Activated B cell treated with CpG ODN at 0.5 μM for 24 hours (primary cell): ENCODE data around the gene LDB3. TPM values are rescaled to one million over a fixed set of nuclear protein-coding genes. Genes with fewer than 3 reads are reported as not detected.

Source experiments
- ATAC-seq: fragments of 200-7000 bp; cut with Tn5 transposase; one replicate; pipeline ENCODE4 v1.10.0; 2021; ENCODE audit warnings: low read depth, mild to moderate bottlenecking, moderate library complexity
- CTCF ChIA-PET: fragments of 350-600 bp; sonication (Branson Sonifier 250); formaldehyde crosslinking; loops from one replicate; lab custom pipeline; 2021; ENCODE audit warnings: antibody characterized with exemption; lab: Charles Lee
- POLR2A ChIA-PET: fragments of 350-600 bp; sonication (Branson Sonifier 250); formaldehyde crosslinking; loops from one replicate; lab custom pipeline; 2021; ENCODE audit warnings: antibody characterized with exemption; lab: Charles Lee
- DNase-seq: peaks from one replicate; pipeline ENCODE4 v3.0.0; 2022
- H3K27ac Mint-ChIP-seq: one replicate; pipeline ENCODE4 v1.8.0; 2020; ENCODE audit warnings: mixed read lengths
- H3K27me3 Mint-ChIP-seq: one replicate; pipeline ENCODE4 v1.8.0; 2021; ENCODE audit warnings: mixed read lengths
- H3K36me3 Mint-ChIP-seq: one replicate; pipeline ENCODE4 v1.8.0; 2021; ENCODE audit warnings: low read depth, mixed read lengths
- H3K4me1 Mint-ChIP-seq: one replicate; pipeline ENCODE4 v1.8.0; 2021; ENCODE audit warnings: mixed read lengths
- H3K4me3 Mint-ChIP-seq: one replicate; pipeline ENCODE4 v1.8.0; 2020; ENCODE audit warnings: mild to moderate bottlenecking, mixed read lengths
- H3K9me3 Mint-ChIP-seq: one replicate; pipeline ENCODE4 v1.8.0; 2020; ENCODE audit warnings: mixed read lengths
- intact Hi-C: fragments of 100-400 bp; cut with micrococcal nuclease; formaldehyde crosslinking; loops from one replicate; pipeline ENCODE4 v1.15.1; 2024
- total RNA-seq: library from RNA; stranded (reverse); gene quantifications from 2 replicates; pipeline ENCODE4 v1.2.3, GENCODE V29; 2022
- TF ChIP-seq, protein P1 (sequence below): fragments of 200-600 bp; IDR thresholded peaks from one replicate; pipeline ENCODE4 v1.8.0; 2022; ENCODE audit warnings: antibody characterized with exemption, mild to moderate bottlenecking

Gene LDB3
- total RNA-seq, 1 donor from 2014 or later: not detected

- peaks cover 2% of the 10 kb centered on the region for H3K4me1 Mint-ChIP-seq
- intact Hi-C loops: loop anchor here (5.0 kb wide), 1 partner anchor 290 kb away; no protein-coding TSS in a partner anchor
- H3K27ac Mint-ChIP-seq: no peak overlapping the region
- TF ChIP-seq, protein P1, sequence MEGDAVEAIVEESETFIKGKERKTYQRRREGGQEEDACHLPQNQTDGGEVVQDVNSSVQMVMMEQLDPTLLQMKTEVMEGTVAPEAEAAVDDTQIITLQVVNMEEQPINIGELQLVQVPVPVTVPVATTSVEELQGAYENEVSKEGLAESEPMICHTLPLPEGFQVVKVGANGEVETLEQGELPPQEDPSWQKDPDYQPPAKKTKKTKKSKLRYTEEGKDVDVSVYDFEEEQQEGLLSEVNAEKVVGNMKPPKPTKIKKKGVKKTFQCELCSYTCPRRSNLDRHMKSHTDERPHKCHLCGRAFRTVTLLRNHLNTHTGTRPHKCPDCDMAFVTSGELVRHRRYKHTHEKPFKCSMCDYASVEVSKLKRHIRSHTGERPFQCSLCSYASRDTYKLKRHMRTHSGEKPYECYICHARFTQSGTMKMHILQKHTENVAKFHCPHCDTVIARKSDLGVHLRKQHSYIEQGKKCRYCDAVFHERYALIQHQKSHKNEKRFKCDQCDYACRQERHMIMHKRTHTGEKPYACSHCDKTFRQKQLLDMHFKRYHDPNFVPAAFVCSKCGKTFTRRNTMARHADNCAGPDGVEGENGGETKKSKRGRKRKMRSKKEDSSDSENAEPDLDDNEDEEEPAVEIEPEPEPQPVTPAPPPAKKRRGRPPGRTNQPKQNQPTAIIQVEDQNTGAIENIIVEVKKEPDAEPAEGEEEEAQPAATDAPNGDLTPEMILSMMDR: no peak
- DNase-seq (no peak), ATAC-seq (no peak)
- H3K9me3 Mint-ChIP-seq: no peaks in the 10 kb centered on the region
- H3K4me3 Mint-ChIP-seq: no peak overlapping the region
- no peaks in the 10 kb centered on the region for H3K27me3 Mint-ChIP-seq
- CTCF ChIA-PET: interaction anchor here (0.8 to 2.8 kb wide), 3 partner anchors 197 to 207 kb away, joined by 3 to 31 read pairs (median 5); no protein-coding TSS in a partner anchor
- H3K36me3 Mint-ChIP-seq: no peaks in the 10 kb centered on the region
- POLR2A ChIA-PET: no interaction called here
These were observed 23.8 kb downstream of the LDB3 start for GRCh38 chr10:86692023-86692514.

DNA sequence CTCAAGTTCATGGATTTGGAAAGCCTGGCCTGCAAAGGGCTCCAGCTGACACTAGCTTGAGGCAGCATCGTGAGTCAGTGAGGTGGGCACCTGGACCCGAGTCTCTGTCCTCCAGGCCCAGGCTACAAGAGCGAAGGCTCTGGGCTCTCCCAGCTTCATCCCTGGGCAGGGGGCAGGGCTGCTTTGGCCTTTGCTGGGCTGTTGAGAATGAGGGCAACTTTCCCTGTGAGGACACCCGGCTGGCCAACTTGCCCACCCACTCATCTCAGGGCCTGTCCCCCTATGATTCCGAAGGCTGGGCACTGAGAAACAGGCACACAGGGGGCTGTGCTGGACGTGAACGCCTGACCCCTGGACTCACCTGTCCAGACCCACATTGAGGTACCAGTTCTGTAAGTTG, 24.4 kb downstream of the LDB3 start:
- no peaks in the 10 kb centered on the region for H3K27me3 Mint-ChIP-seq
- CTCF ChIA-PET: interaction anchor here (0.8 to 2.8 kb wide), 7 partner anchors 196 to 213 kb away, joined by 3 to 31 read pairs (median 4); no protein-coding TSS in a partner anchor
- H3K36me3 Mint-ChIP-seq: no peaks in the 10 kb centered on the region
- POLR2A ChIA-PET: no interaction called here
- no peak overlapping the region for H3K27ac Mint-ChIP-seq
- peaks cover 2% of the 10 kb centered on the region for H3K4me1 Mint-ChIP-seq
- no peak for ATAC-seq
- intact Hi-C loops: loop anchor here (1.0 to 5.0 kb wide), 2 partner anchors 207 to 290 kb away; no protein-coding TSS in a partner anchor
- no peak for DNase-seq
- H3K4me3 Mint-ChIP-seq: no peak overlapping the region
- TF ChIP-seq, protein P1: no peak
- H3K9me3 Mint-ChIP-seq: no peaks in the 10 kb centered on the region

DNA sequence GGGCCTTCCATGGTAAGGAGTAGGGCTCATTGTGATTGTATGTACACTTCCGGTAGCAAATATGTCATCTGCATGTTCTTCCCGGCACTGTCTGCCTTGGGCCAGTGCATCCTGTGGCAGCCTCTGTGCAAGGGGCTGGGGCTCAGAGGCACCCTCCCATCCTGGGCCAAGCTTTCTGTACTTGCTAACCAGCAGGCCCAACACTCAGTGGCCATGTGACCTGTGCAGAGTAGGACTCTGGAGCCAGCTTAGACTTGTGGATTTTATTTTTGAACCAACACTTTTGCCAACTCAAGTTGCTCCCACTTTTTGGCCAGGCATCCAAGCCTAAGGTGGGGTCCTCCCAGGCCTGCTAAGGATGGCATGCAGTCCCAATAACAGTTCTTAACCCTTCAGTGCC, 25.0 kb downstream of the LDB3 start:
- DNase-seq: no peak
- H3K27me3 Mint-ChIP-seq: no peaks in the 10 kb centered on the region
- peaks cover 1% of the 10 kb centered on the region for H3K4me1 Mint-ChIP-seq
- H3K4me3 Mint-ChIP-seq: no peak overlapping the region
- intact Hi-C loops: loop anchor here (1.0 to 5.0 kb wide), 2 partner anchors 206 to 291 kb away; no protein-coding TSS in a partner anchor
- H3K27ac Mint-ChIP-seq: no peak overlapping the region
- no peak for ATAC-seq
- ChIA-PET CTCF (interaction anchor here (0.8 to 2.8 kb wide), 9 partner anchors 10 to 212 kb away, joined by 3 to 31 read pairs (median 4); no protein-coding TSS in a partner anchor), POLR2A (no interaction called here)
- no peaks in the 10 kb centered on the region for H3K36me3 Mint-ChIP-seq
- TF ChIP-seq, protein P1: no peak
- H3K9me3 Mint-ChIP-seq: no peaks in the 10 kb centered on the region

- Mint-ChIP-seq H3K4me3 (no peak overlapping the region), H3K36me3 (no peaks in the 10 kb centered on the region), H3K27me3 (no peaks in the 10 kb centered on the region), H3K9me3 (no peaks in the 10 kb centered on the region), H3K27ac (no peak overlapping the region), H3K4me1 (no peaks in the 10 kb centered on the region)
- CTCF ChIA-PET: interaction anchor here (0.8 to 2.8 kb wide), 9 partner anchors 9 to 212 kb away, joined by 3 to 31 read pairs (median 4); no protein-coding TSS in a partner anchor
- no peak for ATAC-seq
- POLR2A ChIA-PET: no interaction called here
- DNase-seq: no peak
- TF ChIP-seq, protein P1: no peak
- intact Hi-C loops: loop anchor here (1.0 to 5.0 kb wide), 2 partner anchors 205 to 292 kb away; no protein-coding TSS in a partner anchor
These were observed 25.5 kb downstream of the LDB3 start for GRCh38 chr10:86693721-86694369.

DNA sequence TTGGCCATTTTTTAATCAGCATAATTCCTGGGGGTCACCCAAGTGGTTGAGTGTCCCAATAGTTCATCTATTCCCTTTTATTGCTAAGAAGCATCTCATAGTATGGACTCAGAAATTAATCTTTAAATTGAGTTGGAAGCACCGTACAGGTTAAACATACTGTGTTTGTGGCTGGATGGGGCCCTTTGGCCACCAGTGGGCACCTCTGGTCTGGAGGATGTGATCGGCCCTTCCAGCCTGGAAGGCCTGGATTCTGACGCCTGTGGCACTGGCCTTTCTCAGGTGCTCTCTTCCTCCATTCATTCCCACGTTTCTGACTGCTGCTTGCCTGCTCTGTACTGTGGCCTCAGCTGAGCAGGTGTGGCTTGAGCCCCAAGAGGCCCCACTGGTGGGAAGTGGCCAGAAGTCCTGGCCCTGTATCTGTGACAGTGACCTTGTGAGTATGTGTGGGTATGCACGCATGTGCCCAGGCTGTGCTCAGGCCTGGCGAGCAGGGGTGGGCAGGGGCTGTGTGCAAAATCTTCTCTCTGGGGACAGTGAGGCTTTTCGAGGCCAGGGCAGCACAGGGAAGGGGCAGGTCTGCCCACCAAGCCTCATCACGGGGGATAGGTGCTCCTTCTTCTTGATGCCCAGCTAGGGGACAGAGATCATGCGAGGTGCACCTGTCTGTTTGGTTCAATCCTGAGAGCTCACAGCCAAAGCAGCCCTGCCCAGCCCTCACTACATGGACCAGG, 30.1 kb downstream of the LDB3 start:
- TF ChIP-seq, protein P1: no peak
- H3K27ac Mint-ChIP-seq: no peak overlapping the region
- no peaks in the 10 kb centered on the region for H3K36me3 Mint-ChIP-seq
- CTCF ChIA-PET: no interaction called here
- H3K4me3 Mint-ChIP-seq: no peak overlapping the region
- no peak for ATAC-seq
- no peak for DNase-seq
- intact Hi-C loops: no loop called here
- POLR2A ChIA-PET: no interaction called here
- no peaks in the 10 kb centered on the region for H3K9me3 Mint-ChIP-seq
- H3K4me1 Mint-ChIP-seq: no peaks in the 10 kb centered on the region
- H3K27me3 Mint-ChIP-seq: no peaks in the 10 kb centered on the region
